ENCODE data around the gene PSMB7.
A peak's percentile ranks its signal among the peaks of the same experiment; 100 is the strongest.

Gene PSMB7

GRCh38 chr9:124320062-124320973, 94.9 kb downstream of the PSMB7 start:
- Histone ChIP-seq H3K4me2 (ENCODE audit: low read length) (peak overlapping the region; percentile 27; the same call in 1 of the 2 replicates), H3K4me3 (ENCODE audit: low read length) (no peak overlapping the region), H4K20me1 (ENCODE audit: control insufficient read depth, insufficient read depth, low read depth, low read length) (no peaks in the 10 kb centered on the region), H3K9me3 (ENCODE audit: control insufficient read depth, insufficient read depth, low read length) (no peaks in the 10 kb centered on the region), H3K79me2 (ENCODE audit: control insufficient read depth, low read length) (no peaks in the 10 kb centered on the region), H3K9me2 (replicated peaks; ENCODE audit: control insufficient read depth, low read length) (no peaks in the 10 kb centered on the region), H3K36me3 (ENCODE audit: control insufficient read depth, low read length) (no peaks in the 10 kb centered on the region), H3K4me1 (ENCODE audit: control insufficient read depth, low read length) (peaks cover 4% of the 10 kb centered on the region; the same call in 1 of the 2 replicates), H3K27ac (ENCODE audit: low read depth, low read length) (no peak overlapping the region), H3F3A (ENCODE audit: control insufficient read depth, insufficient read depth) (no peaks in the 10 kb centered on the region), H3K27me3 (ENCODE audit: control insufficient read depth, low read length) (no peaks in the 10 kb centered on the region)
- TF ChIP-seq EZH2phosphoT487 (IDR thresholded peaks at IDR 0.05; ENCODE audit: borderline replicate concordance, low read length) (no peak), CTCF (IDR thresholded peaks at IDR 0.05; ENCODE audit: low read depth, low read length, poor library complexity, severe bottlenecking) (peak; percentile 93)

- no peaks in the 10 kb centered on the region for H3K9me2 ChIP-seq (replicated peaks; ENCODE audit: control insufficient read depth, low read length)
- H3K27me3 ChIP-seq (ENCODE audit: control insufficient read depth, low read length): no peaks in the 10 kb centered on the region
- H3K27ac ChIP-seq (ENCODE audit: low read depth, low read length): no peak overlapping the region
- no peak for TF ChIP-seq EZH2phosphoT487 (IDR thresholded peaks at IDR 0.05; ENCODE audit: borderline replicate concordance, low read length)
- TF ChIP-seq CTCF (IDR thresholded peaks at IDR 0.05; ENCODE audit: low read depth, low read length, poor library complexity, severe bottlenecking): no peak
- no peak overlapping the region for H3K4me2 ChIP-seq (ENCODE audit: low read length)
- no peaks in the 10 kb centered on the region for H3K79me2 ChIP-seq (ENCODE audit: control insufficient read depth, low read length)
- no peaks in the 10 kb centered on the region for H3F3A ChIP-seq (ENCODE audit: control insufficient read depth, insufficient read depth)
- no peak overlapping the region for H3K4me3 ChIP-seq (ENCODE audit: low read length)
- no peaks in the 10 kb centered on the region for H4K20me1 ChIP-seq (ENCODE audit: control insufficient read depth, insufficient read depth, low read depth, low read length)
- peaks cover 4% of the 10 kb centered on the region; the same call in 1 of the 2 replicates for H3K4me1 ChIP-seq (ENCODE audit: control insufficient read depth, low read length)
- no peaks in the 10 kb centered on the region for H3K9me3 ChIP-seq (ENCODE audit: control insufficient read depth, insufficient read depth, low read length)
- no peaks in the 10 kb centered on the region for H3K36me3 ChIP-seq (ENCODE audit: control insufficient read depth, low read length)
Measured at GRCh38 chr9:124315882-124316281, 99.4 kb downstream of the PSMB7 start.

GRCh38 chr9:124313940-124314339, 101.3 kb downstream of the PSMB7 start:
- no peaks in the 10 kb centered on the region for H3K79me2 ChIP-seq (ENCODE audit: control insufficient read depth, low read length)
- H4K20me1 ChIP-seq (ENCODE audit: control insufficient read depth, insufficient read depth, low read depth, low read length): no peaks in the 10 kb centered on the region
- H3K4me1 ChIP-seq (ENCODE audit: control insufficient read depth, low read length): no peaks in the 10 kb centered on the region
- no peak overlapping the region for H3K4me3 ChIP-seq (ENCODE audit: low read length)
- H3K4me2 ChIP-seq (ENCODE audit: low read length): no peak overlapping the region
- TF ChIP-seq CTCF (IDR thresholded peaks at IDR 0.05; ENCODE audit: low read depth, low read length, poor library complexity, severe bottlenecking) (no peak), EZH2phosphoT487 (IDR thresholded peaks at IDR 0.05; ENCODE audit: borderline replicate concordance, low read length) (no peak)
- H3F3A ChIP-seq (ENCODE audit: control insufficient read depth, insufficient read depth): no peaks in the 10 kb centered on the region
- H3K9me2 ChIP-seq (replicated peaks; ENCODE audit: control insufficient read depth, low read length): no peaks in the 10 kb centered on the region
- no peaks in the 10 kb centered on the region for H3K36me3 ChIP-seq (ENCODE audit: control insufficient read depth, low read length)
- no peaks in the 10 kb centered on the region for H3K9me3 ChIP-seq (ENCODE audit: control insufficient read depth, insufficient read depth, low read length)
- H3K27ac ChIP-seq (ENCODE audit: low read depth, low read length): no peak overlapping the region
- no peaks in the 10 kb centered on the region for H3K27me3 ChIP-seq (ENCODE audit: control insufficient read depth, low read length)

Measured in DOHH2 (cell line).